Muscle layer of colon (tissue), 2 donors: ENCODE results near the gene BMP8B.
"Not testable (repeated sequence)": the region's sequence is repeated elsewhere in the genome, so short reads cannot be mapped to it uniquely, and the experiment has no call there.

ENCODE experiments used
- H3K27ac ChIP-seq: one replicate; pipeline ENCODE4 v1.7.0; 2013; ENCODE audit warnings: low read depth, mild to moderate bottlenecking, low read length, moderate library complexity
- H3K27me3 ChIP-seq, 2 donors: one replicate each; pipeline ENCODE4 v1.7.0; 2013; ENCODE audit warnings: low read length in 2 of 2, mild to moderate bottlenecking in 2 of 2; ENCODE audit not compliant: insufficient read depth in 2 of 2, control insufficient read depth in 1 of 2
- H3K36me3 ChIP-seq: one replicate; pipeline ENCODE4 v1.7.0; 2013; ENCODE audit warnings: mild to moderate bottlenecking, low read length; ENCODE audit not compliant: insufficient read depth
- H3K4me1 ChIP-seq: one replicate; pipeline ENCODE4 v1.7.0; 2013; ENCODE audit warnings: mild to moderate bottlenecking, low read length; ENCODE audit not compliant: insufficient read depth
- H3K4me3 ChIP-seq, 2 donors: one replicate each; pipeline ENCODE4 v1.7.0; 2013; ENCODE audit warnings: low read length in 2 of 2, low read depth in 1 of 2, mild to moderate bottlenecking in 1 of 2, moderate library complexity in 1 of 2
- H3K9ac ChIP-seq: one replicate; pipeline ENCODE4 v1.7.0; 2013; ENCODE audit warnings: low read length
- H3K9me3 ChIP-seq: one replicate; pipeline ENCODE4 v1.7.0; 2013; ENCODE audit warnings: mild to moderate bottlenecking, low read length
- donor health status: abdominal sarcoma.
- donor health status: Adenocarcinoma of cecum.

BMP8B gene

GRCh38 chr1:39802496-39803260 lies 14.0 kb upstream of the BMP8B start:
- no peaks in the 10 kb centered on the region for H3K27me3 ChIP-seq
- H3K9me3 ChIP-seq, result no peaks in the 10 kb centered on the region
- H3K4me3 ChIP-seq, result no peak overlapping the region
- no peaks in the 10 kb centered on the region for H3K36me3 ChIP-seq
- no peak overlapping the region for H3K27ac ChIP-seq
- no peak overlapping the region for H3K9ac ChIP-seq
- H3K4me1 ChIP-seq, result no peaks in the 10 kb centered on the region

- Histone ChIP-seq H3K4me1 (no peaks in the 10 kb centered on the region), H3K4me3 (no peak overlapping the region), H3K9me3 (no peaks in the 10 kb centered on the region), H3K36me3 (no peaks in the 10 kb centered on the region), H3K9ac (no peak overlapping the region), H3K27me3 (no peaks in the 10 kb centered on the region), H3K27ac (no peak overlapping the region)
These were observed 11.8 kb upstream of the BMP8B start for GRCh38 chr1:39800471-39800835.

GRCh38 chr1:39799770-39800470 lies 11.3 kb upstream of the BMP8B start:
- H3K4me1 ChIP-seq, result no peaks in the 10 kb centered on the region
- no peak overlapping the region for H3K9ac ChIP-seq
- H3K9me3 ChIP-seq, result no peaks in the 10 kb centered on the region
- H3K4me3 ChIP-seq, result no peak overlapping the region
- no peaks in the 10 kb centered on the region for H3K36me3 ChIP-seq
- no peak overlapping the region for H3K27ac ChIP-seq
- H3K27me3 ChIP-seq, result no peaks in the 10 kb centered on the region

GRCh38 chr1:39798859-39799769 lies 10.4 kb upstream of the BMP8B start:
- not testable (repeated sequence) for H3K27me3 ChIP-seq, H3K4me1 ChIP-seq, H3K4me3 ChIP-seq, H3K9me3 ChIP-seq, H3K36me3 ChIP-seq, H3K9ac ChIP-seq, H3K27ac ChIP-seq

- no peak overlapping the region for H3K27ac ChIP-seq
- H3K36me3 ChIP-seq, result no peaks in the 10 kb centered on the region
- H3K4me1 ChIP-seq, result no peaks in the 10 kb centered on the region
- no peak overlapping the region for H3K4me3 ChIP-seq
- H3K27me3 ChIP-seq, result no peaks in the 10 kb centered on the region
- no peaks in the 10 kb centered on the region for H3K9me3 ChIP-seq
- no peak overlapping the region for H3K9ac ChIP-seq
These were observed 7.0 kb upstream of the BMP8B start for GRCh38 chr1:39795651-39796050.

- Histone ChIP-seq H3K9ac (no peak overlapping the region), H3K4me3 (no peak overlapping the region), H3K27me3 (peaks cover 0 to 9% of the 10 kb centered on the region in 2 donors), H3K9me3 (no peaks in the 10 kb centered on the region), H3K4me1 (no peaks in the 10 kb centered on the region), H3K27ac (no peak overlapping the region), H3K36me3 (no peaks in the 10 kb centered on the region)
These were observed 3.2 kb upstream of the BMP8B start for GRCh38 chr1:39791838-39792237.

GRCh38 chr1:39789571-39790110 lies 976 bp upstream of the BMP8B start:
- no peak overlapping the region for H3K9ac ChIP-seq
- H3K36me3 ChIP-seq, result no peaks in the 10 kb centered on the region
- H3K27ac ChIP-seq, result no peak overlapping the region
- H3K4me1 ChIP-seq, result no peaks in the 10 kb centered on the region
- H3K9me3 ChIP-seq, result no peaks in the 10 kb centered on the region
- H3K27me3 ChIP-seq, result peaks cover 0 to 9% of the 10 kb centered on the region in 2 donors
- peak overlapping the region in 1 of 2 donors; percentile 2 for H3K4me3 ChIP-seq

GRCh38 chr1:39788426-39788757 lies 273 bp downstream of the BMP8B start:
- H3K4me3 ChIP-seq, result no peak overlapping the region
- no peak overlapping the region for H3K9ac ChIP-seq
- no peak overlapping the region for H3K27ac ChIP-seq
- H3K4me1 ChIP-seq, result no peaks in the 10 kb centered on the region
- H3K36me3 ChIP-seq, result no peaks in the 10 kb centered on the region
- H3K9me3 ChIP-seq, result no peaks in the 10 kb centered on the region
- H3K27me3 ChIP-seq, result peaks cover 0 to 9% of the 10 kb centered on the region in 2 donors

- H3K36me3 ChIP-seq, H3K4me1 ChIP-seq, H3K27ac ChIP-seq, H3K9ac ChIP-seq, H3K4me3 ChIP-seq, H3K9me3 ChIP-seq, H3K27me3 ChIP-seq: not testable (repeated sequence)
These were observed 701 bp downstream of the BMP8B start for GRCh38 chr1:39787964-39788363.

GRCh38 chr1:39787468-39787867 lies 1.2 kb downstream of the BMP8B start:
- H3K27ac ChIP-seq, result no peak overlapping the region
- H3K36me3 ChIP-seq, result no peaks in the 10 kb centered on the region
- no peaks in the 10 kb centered on the region for H3K9me3 ChIP-seq
- H3K4me1 ChIP-seq, result no peaks in the 10 kb centered on the region
- H3K9ac ChIP-seq, result no peak overlapping the region
- H3K4me3 ChIP-seq, result no peak overlapping the region
- peaks cover 0 to 9% of the 10 kb centered on the region in 2 donors for H3K27me3 ChIP-seq

- H3K9ac ChIP-seq, H3K27me3 ChIP-seq, H3K4me3 ChIP-seq, H3K27ac ChIP-seq, H3K36me3 ChIP-seq, H3K9me3 ChIP-seq, H3K4me1 ChIP-seq: not testable (repeated sequence)
These were observed 1.6 kb downstream of the BMP8B start for GRCh38 chr1:39787108-39787375.
